Thyroid gland (tissue), 4 donors: ENCODE results near the gene PARP1. TPM values are rescaled to one million over a fixed set of nuclear protein-coding genes. Genes with fewer than 3 reads are reported as not detected.

Experiments used
- DNase-seq, 2 donors: peaks; one replicate each; pipeline ENCODE4 v3.0.0-alpha.2; 2019
- H3K27ac ChIP-seq, 3 donors: fragments of 200-600 bp; sonication (generic); 1 replicate in 2 of 3; 2 replicates in 1 of 3; pipeline ENCODE4 v1.5.1; 2016 to 2019; ENCODE audit warnings: mild to moderate bottlenecking in 1 of 3, moderate library complexity in 1 of 3
- H3K27me3 ChIP-seq: fragments of 200-600 bp; sonication (generic); one replicate; pipeline ENCODE4 v1.5.1; 2019
- H3K36me3 ChIP-seq, 2 donors: fragments of 200-600 bp; sonication (generic); one replicate each; pipeline ENCODE4 v1.5.1; 2016 to 2019
- H3K4me1 ChIP-seq, 2 donors: fragments of 200-600 bp; sonication (generic); one replicate each; pipeline ENCODE4 v1.5.1; 2017 to 2019
- H3K4me3 ChIP-seq, 3 donors: fragments of 200-600 bp; sonication (generic); replicated peaks in 1 of 3; 1 replicate in 2 of 3; 2 replicates in 1 of 3; pipeline ENCODE4 v1.5.1; 2016; ENCODE audit warnings: mild to moderate bottlenecking in 1 of 3
- H3K9me3 ChIP-seq: fragments of 200-600 bp; sonication (generic); one replicate; pipeline ENCODE4 v1.5.1; 2017
- POLR2A ChIP-seq, 2 donors: fragments of 450-650 bp; IDR thresholded peaks; one replicate each; pipeline ENCODE4 v1.6.1; 2017; ENCODE audit warnings: antibody characterized with exemption in 2 of 2, mild to moderate bottlenecking in 2 of 2, moderate library complexity in 1 of 2
- WGBS, 2 donors: methylation state at CpG; one replicate each; pipeline ENCODE4 v1.1.5; 2017; 5-methylcytosine and 5-hydroxymethylcytosine counted together
- intact Hi-C: fragments of 100-400 bp; cut with DNase I; formaldehyde crosslinking; loops from one replicate; pipeline ENCODE4 v1.15.1; 2023
- total RNA-seq, 4 donors: library from RNA; depleted of rRNA; stranded (reverse); fragments of >200 nt; gene quantifications; one replicate each; pipeline ENCODE4 v1.2.3, GENCODE V29; 2016
- TF ChIP-seq, protein P1 (sequence below), 6 experiments: fragments of 200-600 bp in 3 of 6; fragments of 450-650 bp in 3 of 6; sonication (generic) in 3 of 6; IDR thresholded peaks; one replicate each; pipeline ENCODE4 v1.5.1; 2016 to 2019; ENCODE audit warnings: antibody characterized with exemption in 6 of 6, mild to moderate bottlenecking in 2 of 6, inconsistent platforms in 1 of 6, moderate library complexity in 1 of 6

The PARP1 gene
- total RNA-seq, 4 donors from 2014 or later = 47.8 to 103 (median 90.5) TPM

DNA sequence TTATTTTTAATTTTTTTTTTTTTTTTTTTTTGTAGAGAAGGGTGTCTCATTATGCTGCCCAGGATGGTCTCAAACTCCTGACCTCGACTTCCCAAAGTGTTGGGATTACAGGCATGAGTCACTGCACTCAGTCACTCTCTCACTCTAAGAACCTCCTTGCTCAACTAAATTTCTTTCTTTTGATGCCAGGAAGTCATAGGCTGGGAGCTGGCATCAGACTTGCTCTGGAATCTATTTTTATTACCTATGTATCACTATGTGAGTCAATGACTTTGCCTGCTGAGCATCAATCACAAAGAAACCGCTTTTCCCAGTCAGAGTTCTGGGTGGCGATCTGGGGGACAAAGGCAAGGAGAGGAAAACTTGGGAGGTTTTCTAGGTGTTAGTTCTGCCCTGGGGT, 35.5 kb upstream of the PARP1 start:
- H3K9me3 ChIP-seq = no peaks in the 10 kb centered on the region
- no peak overlapping the region for H3K27ac ChIP-seq
- TF ChIP-seq POLR2A (IDR thresholded peaks at IDR 0.05) = no peak
- TF ChIP-seq, protein P1, sequence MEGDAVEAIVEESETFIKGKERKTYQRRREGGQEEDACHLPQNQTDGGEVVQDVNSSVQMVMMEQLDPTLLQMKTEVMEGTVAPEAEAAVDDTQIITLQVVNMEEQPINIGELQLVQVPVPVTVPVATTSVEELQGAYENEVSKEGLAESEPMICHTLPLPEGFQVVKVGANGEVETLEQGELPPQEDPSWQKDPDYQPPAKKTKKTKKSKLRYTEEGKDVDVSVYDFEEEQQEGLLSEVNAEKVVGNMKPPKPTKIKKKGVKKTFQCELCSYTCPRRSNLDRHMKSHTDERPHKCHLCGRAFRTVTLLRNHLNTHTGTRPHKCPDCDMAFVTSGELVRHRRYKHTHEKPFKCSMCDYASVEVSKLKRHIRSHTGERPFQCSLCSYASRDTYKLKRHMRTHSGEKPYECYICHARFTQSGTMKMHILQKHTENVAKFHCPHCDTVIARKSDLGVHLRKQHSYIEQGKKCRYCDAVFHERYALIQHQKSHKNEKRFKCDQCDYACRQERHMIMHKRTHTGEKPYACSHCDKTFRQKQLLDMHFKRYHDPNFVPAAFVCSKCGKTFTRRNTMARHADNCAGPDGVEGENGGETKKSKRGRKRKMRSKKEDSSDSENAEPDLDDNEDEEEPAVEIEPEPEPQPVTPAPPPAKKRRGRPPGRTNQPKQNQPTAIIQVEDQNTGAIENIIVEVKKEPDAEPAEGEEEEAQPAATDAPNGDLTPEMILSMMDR (IDR thresholded peaks at IDR 0.05) = no peak
- no peak overlapping the region for H3K4me3 ChIP-seq
- no peak for DNase-seq
- 82 to 86% methylated on average over 3 of the region's 3 CpGs for WGBS, 2 donors
- H3K27me3 ChIP-seq = no peaks in the 10 kb centered on the region
- intact Hi-C loops = no loop called here
- no peaks in the 10 kb centered on the region for H3K4me1 ChIP-seq
- H3K36me3 ChIP-seq = no peaks in the 10 kb centered on the region

DNA sequence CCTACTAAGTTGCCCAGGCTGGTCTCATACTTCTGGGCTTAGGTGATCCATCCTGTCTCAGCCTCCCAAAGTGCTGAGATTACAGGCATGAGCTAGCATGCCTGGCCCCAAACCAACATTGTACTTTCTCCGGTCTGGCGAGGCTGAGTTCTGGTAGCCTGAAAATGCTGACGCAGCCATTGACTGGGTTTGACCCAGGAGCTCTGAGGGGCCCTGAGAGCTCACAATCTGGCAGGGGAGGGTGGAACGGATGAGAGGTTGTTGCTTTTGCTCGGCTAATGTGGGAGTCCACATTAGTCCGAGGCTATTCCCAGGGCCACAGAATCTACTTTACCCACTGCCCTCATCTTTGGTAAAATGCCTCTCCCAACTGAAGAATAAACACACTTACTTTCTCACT, 35.1 kb upstream of the PARP1 start:
- H3K27ac ChIP-seq = no peak overlapping the region
- no peaks in the 10 kb centered on the region for H3K36me3 ChIP-seq
- no peak overlapping the region for H3K4me3 ChIP-seq
- no peak for TF ChIP-seq POLR2A (IDR thresholded peaks at IDR 0.05)
- TF ChIP-seq, protein P1 (IDR thresholded peaks at IDR 0.05) = no peak
- intact Hi-C loops = no loop called here
- H3K27me3 ChIP-seq = no peaks in the 10 kb centered on the region
- H3K9me3 ChIP-seq = no peaks in the 10 kb centered on the region
- peak; percentile 37 to 44 for DNase-seq
- no peaks in the 10 kb centered on the region for H3K4me1 ChIP-seq
- 20 to 26% methylated on average over 6 of the region's 6 CpGs for WGBS, 2 donors

DNA sequence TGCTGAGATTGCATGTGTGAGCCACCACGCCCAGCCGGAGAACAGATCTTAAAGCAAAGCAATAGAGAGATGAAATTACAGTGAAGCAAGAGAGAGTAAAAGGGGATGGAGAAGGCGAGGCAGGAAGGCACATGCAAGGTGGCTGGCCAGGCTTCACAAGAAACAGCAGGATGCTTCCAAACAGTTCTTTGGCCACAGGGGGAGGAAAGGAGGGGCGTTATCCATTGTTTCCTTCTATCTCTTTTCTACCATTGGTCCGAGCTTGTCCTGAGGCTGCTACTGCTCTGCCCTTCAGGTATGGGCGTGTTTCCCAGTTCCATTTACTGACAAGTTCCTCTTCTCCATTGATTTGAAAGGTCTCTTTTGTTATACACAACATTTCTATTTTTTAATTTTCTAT, 33.7 kb upstream of the PARP1 start:
- WGBS, 2 donors = 92 to 94% methylated on average over 6 of the region's 6 CpGs
- no peaks in the 10 kb centered on the region for H3K27me3 ChIP-seq
- peaks cover 5% of the 10 kb centered on the region in 2 donors for H3K4me1 ChIP-seq
- intact Hi-C loops = no loop called here
- no peaks in the 10 kb centered on the region for H3K36me3 ChIP-seq
- no peak overlapping the region for H3K27ac ChIP-seq
- TF ChIP-seq, protein P1 (IDR thresholded peaks at IDR 0.05) = no peak
- TF ChIP-seq POLR2A (IDR thresholded peaks at IDR 0.05) = no peak
- no peak for DNase-seq
- no peak overlapping the region for H3K4me3 ChIP-seq
- no peaks in the 10 kb centered on the region for H3K9me3 ChIP-seq

DNA sequence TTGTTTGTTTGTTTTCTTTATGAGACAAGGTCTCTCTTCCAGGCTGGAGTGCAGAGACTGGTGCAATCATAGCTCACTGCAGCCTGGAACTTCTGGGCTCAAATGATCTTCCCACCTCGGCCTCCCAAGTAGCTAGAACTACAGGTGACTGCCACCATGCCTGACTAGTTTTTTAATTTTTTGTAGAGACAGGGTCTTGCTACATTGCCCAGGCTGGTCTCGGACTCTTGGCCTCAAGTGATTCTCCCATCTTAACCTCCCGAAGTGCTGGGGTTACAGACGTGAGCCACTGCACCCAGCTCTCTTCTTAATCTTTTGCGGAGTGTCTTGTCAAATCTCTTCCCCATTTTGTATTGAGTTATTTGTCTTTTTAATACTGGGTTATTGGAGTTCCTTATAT, 32.6 kb upstream of the PARP1 start:
- peaks cover 5% of the 10 kb centered on the region in 2 donors for H3K4me1 ChIP-seq
- no peak for DNase-seq
- intact Hi-C loops = no loop called here
- no peaks in the 10 kb centered on the region for H3K27me3 ChIP-seq
- no peak overlapping the region for H3K4me3 ChIP-seq
- no peak overlapping the region for H3K27ac ChIP-seq
- TF ChIP-seq, protein P1 (IDR thresholded peaks at IDR 0.05) = no peak
- no peak for TF ChIP-seq POLR2A (IDR thresholded peaks at IDR 0.05)
- H3K36me3 ChIP-seq = no peaks in the 10 kb centered on the region
- WGBS, 2 donors = 82 to 88% methylated on average over 5 of the region's 5 CpGs
- no peaks in the 10 kb centered on the region for H3K9me3 ChIP-seq

DNA sequence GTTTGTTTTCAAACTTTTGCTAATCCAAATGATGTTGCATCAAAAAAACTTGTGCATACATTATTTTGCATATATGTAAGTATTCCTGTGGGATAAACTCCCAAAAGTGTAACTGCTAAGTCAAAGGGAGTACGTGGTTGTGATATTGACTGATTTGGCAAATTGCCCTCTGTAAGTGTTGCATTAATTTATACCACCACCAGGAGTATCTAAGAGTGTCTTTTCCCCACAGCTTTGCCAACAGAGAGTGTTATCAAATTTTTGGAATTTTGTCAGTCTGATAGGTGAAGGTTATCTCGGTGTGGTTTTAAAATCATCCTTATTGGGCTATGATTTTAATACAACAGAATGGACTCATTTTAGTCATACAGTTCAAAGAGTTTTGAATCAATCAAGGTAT, 30.1 kb upstream of the PARP1 start:
- WGBS, 2 donors = 80 to 85% methylated on average over 2 of the region's 2 CpGs
- intact Hi-C loops = no loop called here
- no peak overlapping the region for H3K4me3 ChIP-seq
- no peaks in the 10 kb centered on the region for H3K9me3 ChIP-seq
- peaks cover 5% of the 10 kb centered on the region in 2 donors for H3K4me1 ChIP-seq
- no peak overlapping the region for H3K27ac ChIP-seq
- no peaks in the 10 kb centered on the region for H3K36me3 ChIP-seq
- TF ChIP-seq, protein P1 (IDR thresholded peaks at IDR 0.05) = peak in 1 of 6 experiments; percentile 9
- TF ChIP-seq POLR2A (IDR thresholded peaks at IDR 0.05) = no peak
- H3K27me3 ChIP-seq = no peaks in the 10 kb centered on the region
- no peak for DNase-seq
